HL-60/S4 treated with phorbol 12-myristate 13-acetate at 8.2 ng/mL for 4 days and 3 days (cell line): ENCODE measurements around the gene HIF3A.
"Not testable (repeated sequence)": the region's sequence is repeated elsewhere in the genome, so short reads cannot be mapped to it uniquely, and the experiment has no call there.

Source experiments
- in situ Hi-C: fragments of 300-500 bp; cut with MboI; formaldehyde crosslinking; loops from 2 replicates; pipeline ENCODE4 v1.15.0; 2022; ENCODE audit warnings: low sequenced_read_pairs

Gene HIF3A

GRCh38 chr19:46296722-46297461 lies at the start of gene HIF3A:
HIF3A (plus strand) TSS chr19:46297042; CDS start chr19:46297077, 35 bp downstream.
- in situ Hi-C loops = no loop called here

- in situ Hi-C loops = no loop called here
These were observed 46.6 kb upstream of the HIF3A start for GRCh38 chr19:46250076-46250735.

GRCh38 chr19:46251416-46251815 lies 45.4 kb upstream of the HIF3A start:
- in situ Hi-C loops = no loop called here

- in situ Hi-C loops = no loop called here
These were observed 42.1 kb upstream of the HIF3A start for GRCh38 chr19:46254776-46255175.

GRCh38 chr19:46256855-46257254 lies 40.0 kb upstream of the HIF3A start:
- in situ Hi-C loops = no loop called here

- in situ Hi-C loops = loop anchor here (10.0 kb wide), 1 partner anchor 177 kb away; no protein-coding TSS in a partner anchor
These were observed 35.3 kb upstream of the HIF3A start for GRCh38 chr19:46261501-46261900.

GRCh38 chr19:46262684-46263296 lies 34.1 kb upstream of the HIF3A start:
- in situ Hi-C loops = loop anchor here (10.0 kb wide), 1 partner anchor 178 kb away; no protein-coding TSS in a partner anchor

GRCh38 chr19:46264801-46265200 lies 32.0 kb upstream of the HIF3A start:
- in situ Hi-C loops = loop anchor here (10.0 kb wide), 1 partner anchor 180 kb away; no protein-coding TSS in a partner anchor

GRCh38 chr19:46265217-46265828 lies 31.5 kb upstream of the HIF3A start:
- in situ Hi-C loops = loop anchor here (10.0 kb wide), 1 partner anchor 181 kb away; no protein-coding TSS in a partner anchor

- in situ Hi-C loops = loop anchor here (10.0 kb wide), 1 partner anchor 184 kb away; no protein-coding TSS in a partner anchor
These were observed 27.7 kb upstream of the HIF3A start for GRCh38 chr19:46269101-46269500.

- in situ Hi-C loops = no loop called here
These were observed 26.2 kb upstream of the HIF3A start for GRCh38 chr19:46270521-46271256.

- in situ Hi-C loops = no loop called here
These were observed 25.2 kb upstream of the HIF3A start for GRCh38 chr19:46271481-46272197.

- in situ Hi-C loops = not testable (repeated sequence)
These were observed 22.9 kb upstream of the HIF3A start for GRCh38 chr19:46273931-46274330.

- in situ Hi-C loops = no loop called here
These were observed 17.7 kb upstream of the HIF3A start for GRCh38 chr19:46279177-46279576.

GRCh38 chr19:46283771-46284170 lies 13.1 kb upstream of the HIF3A start:
- in situ Hi-C loops = no loop called here

GRCh38 chr19:46284635-46285034 lies 12.2 kb upstream of the HIF3A start:
- in situ Hi-C loops = no loop called here

GRCh38 chr19:46287585-46287984 lies 9.3 kb upstream of the HIF3A start:
- in situ Hi-C loops = no loop called here

GRCh38 chr19:46288896-46289588 lies 7.8 kb upstream of the HIF3A start:
- in situ Hi-C loops = no loop called here
